ENCODE data around the gene DLST.

Gene DLST

DNA sequence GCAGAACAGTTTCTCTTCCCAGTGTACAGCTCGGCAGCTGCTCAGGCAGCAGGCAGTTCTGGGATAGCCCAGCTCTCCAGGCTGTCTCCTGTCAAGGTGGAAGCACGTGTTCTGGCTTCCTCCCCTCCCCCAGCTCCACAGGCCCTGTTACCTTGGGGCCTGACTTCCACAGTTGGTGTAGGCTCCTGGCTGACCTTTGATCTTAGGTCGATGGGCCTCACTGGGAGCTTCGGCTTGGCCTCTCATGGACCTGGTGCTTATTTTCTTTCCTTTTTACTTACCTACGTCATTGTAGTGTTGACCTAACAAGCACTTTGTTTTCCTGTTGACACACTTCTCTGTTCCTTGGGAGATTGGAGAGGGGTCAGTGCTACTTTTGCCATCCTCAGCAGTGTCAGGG is 17.0 kb downstream of the DLST start:
- DNase-seq: no peak

DNA sequence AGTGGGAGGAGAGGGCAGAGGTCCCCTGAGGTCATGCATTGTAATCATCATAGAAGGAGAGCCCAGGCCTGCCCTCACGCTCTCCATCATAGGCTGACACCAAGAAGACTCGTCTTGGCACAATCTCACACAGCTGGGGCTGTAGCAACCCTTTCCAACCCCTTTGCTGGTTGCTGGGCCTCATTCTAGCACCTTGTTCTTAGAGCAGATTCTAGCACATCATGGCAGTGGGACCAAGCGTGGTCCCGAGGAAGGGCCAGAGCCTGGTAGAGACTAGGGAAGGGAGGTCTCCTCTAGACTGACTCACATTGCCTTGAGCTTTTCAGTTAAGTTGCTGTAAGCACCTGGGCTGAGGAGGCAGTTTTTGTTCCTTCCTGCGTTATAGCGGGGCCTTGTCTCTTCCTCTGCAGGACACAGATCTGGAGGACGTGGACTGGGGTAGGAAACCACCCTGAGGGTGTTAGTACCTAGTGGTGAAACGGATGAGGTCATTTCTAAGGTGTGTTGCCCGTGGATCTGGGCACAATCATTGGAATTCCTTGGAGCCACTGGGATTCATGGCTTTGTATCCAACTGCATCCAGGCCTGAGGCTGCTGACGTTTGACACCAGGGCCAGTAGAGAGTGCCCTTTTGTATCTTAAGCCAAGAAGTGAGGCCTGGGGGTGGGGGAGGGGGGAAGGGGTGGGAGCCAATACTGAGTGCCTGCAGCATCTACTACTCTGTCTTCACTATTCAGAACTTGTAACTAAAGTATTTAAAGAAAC is 21.4 kb downstream of the DLST start:
- no peak for DNase-seq

DNA sequence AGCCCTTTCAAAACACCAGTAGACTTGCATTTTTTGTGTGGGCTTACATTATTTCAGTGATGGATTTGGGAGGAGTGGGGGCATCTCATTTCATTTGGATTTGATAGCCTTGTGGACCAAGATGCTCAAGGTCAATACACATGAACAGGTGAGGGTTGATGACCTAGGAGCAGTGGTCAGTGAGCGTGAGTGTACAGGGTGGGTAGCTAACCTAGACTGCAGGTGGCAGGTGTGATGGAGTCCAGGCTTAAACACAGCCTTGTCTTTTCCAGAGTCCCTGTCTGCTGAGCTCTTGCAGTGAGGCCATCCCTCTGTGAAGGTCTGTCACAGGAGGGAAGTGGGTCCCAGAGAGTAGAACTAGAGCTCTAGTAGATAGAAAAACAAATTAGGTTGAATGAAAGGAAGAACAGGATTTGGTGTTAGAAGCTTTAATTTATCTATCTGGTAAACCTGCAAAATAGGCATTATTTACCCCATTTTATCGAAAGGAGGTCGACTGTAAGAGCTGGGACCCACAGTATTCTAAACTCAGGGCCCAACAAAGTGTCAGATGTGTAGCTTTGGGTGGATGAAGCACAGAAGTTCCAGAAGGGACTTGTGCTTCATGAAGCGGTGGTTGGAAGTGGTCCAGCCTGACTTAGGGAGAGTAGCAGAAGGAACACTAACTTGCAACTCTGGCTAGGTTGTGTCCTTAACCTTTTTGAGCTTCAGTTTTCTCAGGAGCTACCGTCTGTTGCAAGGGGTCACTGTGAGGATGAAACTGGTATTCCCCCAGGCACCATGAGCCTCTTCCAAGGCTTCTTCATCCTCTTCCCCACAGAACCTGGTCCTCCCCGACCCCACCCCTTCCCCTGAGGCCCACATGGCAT is 23.2 kb downstream of the DLST start:
- no peak for DNase-seq

DNA sequence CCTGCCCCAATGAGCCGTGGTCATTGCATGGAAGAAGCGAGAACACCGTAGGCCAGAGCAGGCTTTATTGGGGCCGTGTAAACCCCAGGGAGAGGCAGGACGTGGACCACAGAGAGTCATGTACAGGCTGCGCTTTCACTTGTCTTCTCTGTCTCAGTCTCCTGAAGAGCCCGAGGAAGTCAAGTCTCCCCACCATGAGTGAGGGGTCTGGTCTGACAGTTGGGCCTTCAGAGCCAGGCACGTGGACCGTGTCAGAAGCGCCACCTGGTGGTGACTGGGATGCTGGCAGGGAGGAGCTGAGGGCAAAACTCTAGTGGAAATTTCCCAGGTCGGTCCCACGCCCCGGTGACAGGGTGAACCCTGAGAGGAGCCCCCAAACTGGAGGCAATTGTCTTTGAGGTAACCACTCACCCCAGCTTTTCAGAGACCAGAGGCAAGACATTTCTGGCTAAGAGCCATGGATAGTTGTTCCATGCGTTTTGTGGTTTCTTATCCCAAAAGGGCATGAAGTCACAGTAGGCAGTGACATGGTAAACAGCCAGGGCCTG is 24.0 kb downstream of the DLST start:
- DNase-seq: no peak

DNA sequence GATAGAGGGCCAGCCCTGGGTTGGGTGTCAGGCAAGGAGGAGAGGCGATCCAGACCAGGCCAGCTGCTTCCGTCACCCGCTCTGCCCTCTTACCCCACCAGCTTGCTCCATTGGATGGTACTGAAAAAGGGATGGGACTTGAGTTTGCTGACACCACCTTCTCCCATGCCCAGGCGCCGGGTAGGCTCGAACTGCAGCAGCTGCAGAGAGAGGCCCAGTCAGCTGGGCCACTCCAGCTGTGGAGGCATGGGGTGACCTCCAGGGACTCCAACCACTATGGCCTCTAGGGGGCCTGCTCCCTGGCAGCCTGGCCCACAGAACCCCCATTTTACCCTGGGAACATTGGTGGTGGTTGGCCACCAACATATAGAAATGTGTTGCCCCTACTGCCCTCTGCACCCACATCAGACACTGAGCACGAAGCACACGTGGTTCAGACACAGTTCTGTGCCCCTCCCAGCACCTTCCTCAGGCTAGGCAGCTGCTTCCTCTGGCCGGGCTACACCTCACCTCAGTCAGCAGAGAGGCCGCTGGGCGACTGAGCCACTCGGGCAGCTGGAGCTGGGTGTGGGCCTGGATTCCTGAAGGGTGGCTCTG is 25.3 kb downstream of the DLST start:
- DNase-seq: no peak

DNA sequence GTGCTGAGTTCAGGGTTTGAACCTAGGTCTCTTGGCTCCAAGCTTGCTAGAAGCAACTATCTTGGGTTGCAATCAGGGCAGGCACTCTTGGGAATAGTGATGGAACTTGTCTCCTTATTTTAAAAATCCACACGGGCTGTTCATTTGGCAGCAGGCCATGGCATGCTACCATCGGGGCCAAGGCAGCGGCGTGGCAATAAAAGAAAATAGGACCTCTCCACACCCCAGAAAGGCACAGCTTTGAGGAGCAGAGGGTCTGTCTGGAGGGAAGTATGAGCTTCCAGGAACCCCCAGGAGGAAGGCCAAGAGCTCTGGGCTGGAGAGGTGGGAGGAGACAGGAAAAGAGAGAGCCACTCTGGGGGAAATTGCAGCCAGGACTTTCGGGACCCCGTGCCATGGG is 26.0 kb downstream of the DLST start:
- DNase-seq: no peak

DNA sequence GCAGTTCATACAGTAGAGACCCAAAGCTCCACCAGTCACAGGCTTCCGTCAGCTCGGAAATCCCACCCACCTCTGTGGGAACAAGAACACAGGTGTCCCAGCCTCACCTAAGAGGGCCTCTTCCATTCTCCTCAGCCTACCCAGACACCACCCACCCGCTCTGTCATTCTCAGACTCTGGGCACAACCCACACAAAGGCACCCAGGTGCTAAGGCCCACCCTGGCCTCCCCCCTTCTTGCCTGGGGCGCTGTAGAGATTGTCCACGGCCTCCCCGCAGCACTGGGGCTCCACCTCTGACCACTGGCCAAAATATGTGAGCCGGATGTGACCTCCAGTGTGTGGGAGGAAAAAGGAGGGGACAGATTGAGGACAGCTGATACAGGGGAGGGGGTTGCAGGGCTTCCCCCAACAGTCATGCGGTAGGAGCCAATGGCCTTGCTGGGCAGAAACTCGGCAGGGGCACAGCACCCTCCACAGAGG is 27.2 kb downstream of the DLST start:
- DNase-seq: no peak

DNA sequence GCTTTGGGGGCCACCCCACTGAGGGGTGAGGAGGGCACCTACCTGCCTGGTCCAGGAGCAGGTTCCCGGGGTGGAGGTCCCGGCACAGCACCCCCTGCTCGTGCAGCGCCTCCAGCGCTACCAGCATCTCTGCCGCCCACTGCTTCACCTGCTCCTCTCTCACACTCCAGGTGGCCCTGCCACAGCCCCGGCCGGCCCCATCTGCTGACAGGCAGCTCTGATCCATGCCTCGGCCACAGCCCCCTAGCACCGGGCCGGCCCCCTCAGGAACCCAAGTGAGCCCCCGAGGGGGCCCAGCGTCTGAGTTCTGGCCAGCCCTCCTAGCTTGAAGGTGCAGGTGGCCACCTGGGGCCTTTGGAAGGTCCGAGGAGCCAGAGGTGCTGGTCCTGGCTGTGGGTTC is 27.8 kb downstream of the DLST start:
- no peak for DNase-seq

DNA sequence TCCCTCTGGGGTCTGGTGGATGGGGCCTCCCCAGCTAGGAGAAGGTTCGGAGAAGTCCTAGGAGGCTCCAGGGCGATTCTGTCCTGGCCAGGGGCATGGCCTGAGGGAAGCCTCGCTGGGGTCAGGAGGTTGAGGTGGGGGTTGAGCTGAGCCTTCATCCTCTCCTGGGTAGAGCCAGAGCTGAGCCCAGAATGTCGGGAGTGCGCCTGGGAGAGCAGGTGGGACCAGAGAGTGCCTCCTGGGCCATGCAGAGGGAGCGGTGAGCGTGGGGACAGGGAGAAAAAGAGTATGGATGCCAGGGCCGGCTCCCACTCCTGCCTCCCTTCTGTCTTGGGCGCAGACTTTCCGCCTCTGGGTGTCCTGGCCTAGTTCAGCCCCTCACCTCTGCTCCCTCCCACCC is 28.2 kb downstream of the DLST start:
- DNase-seq: no peak

DNA sequence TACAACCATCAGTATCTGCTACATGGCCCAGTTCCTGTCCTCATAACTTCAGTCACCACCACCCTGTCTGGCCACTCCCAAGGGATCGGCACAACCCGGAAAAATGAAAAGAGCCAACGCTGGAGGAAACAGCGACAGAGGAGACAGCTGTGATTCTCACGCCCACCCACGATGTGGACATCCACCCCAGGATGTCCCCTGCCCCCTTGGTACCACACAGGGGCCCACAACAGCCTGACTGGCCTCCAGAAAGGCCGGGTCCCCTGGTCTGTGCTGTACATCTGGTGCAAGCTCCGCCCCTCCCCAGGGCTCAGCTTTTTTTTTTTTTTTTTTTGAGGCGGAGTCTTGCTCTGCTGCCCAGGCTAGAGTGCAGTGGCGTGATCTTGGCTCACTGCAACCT is 28.8 kb downstream of the DLST start:
- DNase-seq: no peak

DNA sequence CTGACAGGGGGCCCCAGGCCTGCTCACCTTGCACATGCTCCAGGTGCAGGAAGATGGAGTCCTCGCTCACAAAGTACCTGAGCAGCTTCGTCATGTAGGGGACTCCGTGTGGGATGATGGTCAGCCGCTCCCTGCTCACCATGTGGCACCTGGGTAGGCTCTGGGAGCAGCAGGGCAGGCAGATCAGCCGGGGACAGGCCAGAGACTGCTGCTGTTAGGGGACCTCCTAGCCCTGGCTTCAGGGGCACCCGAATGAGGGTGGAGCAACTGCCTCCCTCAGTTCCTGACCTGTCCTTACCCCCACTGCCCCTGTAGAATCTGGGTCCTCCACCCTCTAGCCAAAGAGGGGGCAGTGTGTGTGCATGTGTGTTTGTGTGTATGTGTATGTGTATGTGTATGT is 29.5 kb downstream of the DLST start:
- no peak for DNase-seq

DNA sequence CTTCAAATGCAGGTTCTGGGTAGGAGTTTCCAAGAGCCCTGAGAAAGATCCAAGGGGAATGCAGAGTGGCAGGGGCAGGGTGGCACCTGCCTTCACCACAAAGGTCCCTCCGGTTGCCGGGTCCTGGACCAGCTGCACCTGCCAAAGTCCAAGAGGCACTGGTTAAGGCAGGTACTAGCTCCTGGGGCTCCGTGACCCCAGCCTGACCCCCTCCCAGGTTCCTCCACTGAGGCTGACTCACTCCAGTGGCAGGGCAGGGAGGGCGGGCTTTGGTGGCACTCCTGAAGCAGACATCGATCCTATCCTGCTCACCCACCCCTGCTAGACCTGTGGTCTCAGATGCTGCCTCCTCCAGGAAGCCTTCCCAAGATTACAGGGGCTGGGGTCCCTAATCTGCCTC is 30.0 kb downstream of the DLST start:
- no peak for DNase-seq

DNA sequence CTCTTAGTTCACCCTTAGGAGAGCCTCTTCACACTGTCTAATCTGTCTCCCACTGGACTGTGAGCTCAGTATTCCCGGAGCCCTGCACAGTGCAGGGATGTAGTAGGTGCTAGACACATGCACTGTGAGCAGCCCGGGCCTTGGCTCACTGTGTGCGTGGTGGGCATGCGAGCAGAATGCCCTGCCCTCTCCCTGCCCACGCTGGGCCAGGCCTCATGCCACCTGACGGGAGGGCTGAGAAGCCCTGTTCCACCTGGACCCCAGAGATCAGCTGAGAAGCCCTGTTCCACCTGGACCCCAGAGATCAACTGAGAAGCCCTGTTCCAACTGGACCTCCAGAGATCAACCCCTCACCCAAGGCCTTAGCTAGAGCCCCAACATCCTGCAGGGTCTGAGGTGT is 30.4 kb downstream of the DLST start:
- no peak for DNase-seq

DNA sequence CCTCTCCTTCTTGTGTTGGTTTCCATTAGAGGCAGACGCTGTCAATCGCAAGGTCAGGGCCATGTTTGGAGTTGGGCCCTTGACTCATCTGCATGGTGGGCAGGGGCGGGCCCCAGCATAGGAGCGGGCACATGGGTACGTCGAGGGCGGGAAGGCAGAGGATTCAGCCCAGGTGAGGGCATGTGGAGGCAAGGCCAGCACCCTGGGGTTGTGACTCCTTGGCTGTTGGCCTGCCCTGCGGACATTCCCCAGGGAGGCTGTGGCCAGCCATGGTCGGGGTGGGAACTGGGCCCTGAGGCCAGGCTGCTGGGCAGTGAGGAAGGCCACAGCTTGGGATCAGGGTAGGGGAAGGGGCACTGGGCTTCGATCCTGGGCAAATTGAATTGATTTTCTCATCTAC is 31.1 kb downstream of the DLST start:
- DNase-seq: no peak

DNA sequence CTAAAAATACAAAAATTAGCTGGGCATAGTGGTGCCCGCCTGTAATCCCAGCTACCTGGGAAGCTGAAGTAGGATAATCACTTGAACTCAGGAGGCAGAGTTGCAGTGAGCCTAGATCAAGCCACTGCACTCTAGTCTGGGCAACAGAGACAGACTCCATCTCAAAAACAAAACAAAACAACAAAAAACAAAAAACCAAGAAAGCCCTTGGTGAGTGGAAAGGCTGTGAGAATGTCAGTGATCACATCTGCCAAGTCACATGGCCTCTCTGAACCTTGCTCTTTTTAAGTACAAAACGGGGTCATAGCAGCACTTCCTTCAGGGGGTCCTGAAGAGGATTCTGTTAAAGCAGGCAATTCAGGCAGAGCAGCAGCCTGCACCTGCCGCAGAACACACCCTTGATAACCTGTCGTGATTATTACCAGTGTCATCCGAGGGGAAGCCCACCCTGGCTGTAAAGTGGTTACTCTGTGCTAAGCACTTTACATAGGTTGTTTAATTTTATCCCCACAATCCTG is 31.7 kb downstream of the DLST start:
- DNase-seq: no peak

DNA sequence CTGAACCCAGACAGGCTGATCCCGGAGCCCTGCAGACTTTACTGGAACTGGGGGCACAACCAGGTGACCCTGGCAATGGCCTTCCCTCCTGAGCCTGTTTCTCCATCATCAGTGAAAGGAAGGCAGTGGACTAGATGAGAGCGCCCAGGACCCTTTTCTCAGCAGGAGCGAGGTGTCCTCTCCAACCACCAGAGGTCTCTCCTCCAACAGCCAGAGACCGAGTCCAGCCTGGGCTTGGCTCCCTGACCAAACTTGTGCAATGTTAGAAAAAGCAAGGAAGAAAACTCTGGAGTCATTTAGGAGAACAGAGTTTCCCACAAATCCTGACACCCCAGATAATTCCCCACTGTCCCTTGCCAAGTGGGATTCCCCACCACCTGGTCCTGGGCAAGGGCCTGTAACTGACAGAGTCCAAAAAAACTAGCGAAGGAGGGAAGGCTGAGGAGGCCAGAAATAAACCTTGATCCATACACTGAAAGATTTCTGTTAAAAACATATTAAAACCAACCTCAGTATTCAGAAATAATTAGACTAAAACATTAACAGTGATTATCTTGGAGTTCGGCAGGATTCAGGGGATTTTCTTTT is 32.4 kb downstream of the DLST start:
- DNase-seq: no peak

DNA sequence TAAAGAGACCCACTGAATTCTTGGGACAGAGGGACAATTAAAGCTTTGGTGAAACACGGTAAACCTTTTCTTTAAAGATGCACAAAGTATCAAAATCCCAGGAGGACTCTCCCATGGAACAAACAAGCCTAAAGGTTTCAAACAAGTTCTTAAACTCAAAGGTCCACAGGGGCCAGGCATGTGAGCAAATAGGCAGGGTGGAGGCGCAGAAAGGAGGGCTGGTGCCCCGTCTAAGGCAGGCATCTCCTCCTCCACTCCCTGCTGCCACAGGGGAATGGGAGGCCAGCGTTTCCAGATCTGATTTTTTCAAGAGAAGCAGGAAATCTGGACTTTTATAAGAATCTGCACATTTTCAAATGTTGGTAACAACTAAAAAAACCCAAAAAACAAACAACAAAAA is 33.7 kb downstream of the DLST start:
- DNase-seq: no peak

DNA sequence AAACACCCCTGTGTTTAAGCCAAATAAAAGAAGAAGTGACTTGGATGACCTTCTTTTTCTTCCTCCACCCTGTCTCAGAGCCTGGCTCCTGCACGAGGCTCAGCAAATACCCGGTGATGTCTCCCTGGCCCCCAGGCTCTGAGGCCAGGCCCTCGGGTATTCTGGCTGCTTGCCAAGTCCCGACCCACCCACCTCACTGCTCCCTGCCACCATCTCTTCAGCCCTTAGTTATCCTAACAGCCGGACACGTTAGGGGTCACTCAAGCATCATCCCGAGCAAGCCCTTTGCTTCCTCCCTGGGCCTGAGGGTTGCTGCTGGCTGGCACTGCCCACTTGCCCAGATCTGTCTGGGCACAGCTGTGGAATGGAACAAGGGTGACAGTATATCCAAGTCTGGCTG is 34.1 kb downstream of the DLST start:
- no peak for DNase-seq

DNA sequence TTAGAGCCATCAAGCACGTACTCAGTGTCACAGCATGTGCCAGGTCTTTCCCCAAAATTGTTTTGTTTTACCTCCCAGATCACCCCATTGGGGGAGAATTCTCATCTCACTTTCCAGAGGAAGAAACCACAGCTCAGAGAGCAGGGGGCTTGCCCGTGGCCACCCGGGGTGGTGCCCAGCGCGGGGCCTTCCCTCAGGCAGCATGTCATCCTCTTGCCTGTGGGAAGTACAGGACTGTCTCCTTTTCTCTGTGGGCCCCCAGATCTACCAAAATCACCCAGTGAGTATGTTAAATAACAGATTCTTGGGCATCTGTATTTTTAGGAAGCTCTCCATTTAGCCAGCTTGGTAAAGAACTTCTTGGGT is 35.4 kb downstream of the DLST start:
- DNase-seq: no peak

DNA sequence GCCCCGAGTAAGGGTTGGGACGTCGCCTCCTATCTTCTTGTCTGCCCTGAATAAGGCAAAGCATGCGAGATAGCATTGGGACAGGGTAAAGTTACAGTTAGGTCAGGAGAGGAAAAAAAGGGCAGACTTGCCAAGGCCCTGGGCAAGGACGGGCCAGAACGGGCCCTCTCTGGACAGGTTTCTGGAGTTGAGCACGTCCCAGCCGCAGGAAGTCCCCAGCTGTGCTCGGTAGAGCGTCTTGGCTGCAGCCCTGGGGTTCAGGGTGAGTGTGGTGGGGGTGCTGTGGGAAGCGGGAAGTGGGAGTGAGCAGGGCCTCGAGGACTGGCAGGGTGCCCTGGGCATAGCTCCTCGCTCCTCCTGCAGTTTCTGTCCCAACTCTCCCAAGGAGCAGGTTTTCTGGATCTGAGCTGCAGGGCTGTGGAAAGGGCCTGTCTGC is 35.9 kb downstream of the DLST start:
- DNase-seq: no peak

DNA sequence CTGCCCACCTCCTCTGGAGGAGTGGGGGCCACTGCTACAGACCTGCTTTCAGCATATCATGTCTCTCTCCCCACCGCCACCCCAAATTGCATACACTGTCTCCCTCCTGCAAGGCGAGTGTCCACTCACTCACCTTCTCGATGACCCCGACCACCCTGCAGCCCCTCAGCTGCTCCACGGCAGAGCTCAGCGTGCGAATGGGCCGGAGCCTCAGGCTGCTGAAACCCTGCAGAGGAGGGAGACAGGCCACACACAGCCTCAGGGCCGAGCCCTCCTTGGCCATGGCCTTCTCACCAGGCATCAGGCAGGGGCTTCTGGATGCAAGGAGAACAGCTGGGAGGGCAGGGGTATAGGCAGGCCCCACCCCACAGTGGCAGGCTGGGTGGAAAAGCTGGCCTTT is 36.7 kb downstream of the DLST start:
- no peak for DNase-seq

DNA sequence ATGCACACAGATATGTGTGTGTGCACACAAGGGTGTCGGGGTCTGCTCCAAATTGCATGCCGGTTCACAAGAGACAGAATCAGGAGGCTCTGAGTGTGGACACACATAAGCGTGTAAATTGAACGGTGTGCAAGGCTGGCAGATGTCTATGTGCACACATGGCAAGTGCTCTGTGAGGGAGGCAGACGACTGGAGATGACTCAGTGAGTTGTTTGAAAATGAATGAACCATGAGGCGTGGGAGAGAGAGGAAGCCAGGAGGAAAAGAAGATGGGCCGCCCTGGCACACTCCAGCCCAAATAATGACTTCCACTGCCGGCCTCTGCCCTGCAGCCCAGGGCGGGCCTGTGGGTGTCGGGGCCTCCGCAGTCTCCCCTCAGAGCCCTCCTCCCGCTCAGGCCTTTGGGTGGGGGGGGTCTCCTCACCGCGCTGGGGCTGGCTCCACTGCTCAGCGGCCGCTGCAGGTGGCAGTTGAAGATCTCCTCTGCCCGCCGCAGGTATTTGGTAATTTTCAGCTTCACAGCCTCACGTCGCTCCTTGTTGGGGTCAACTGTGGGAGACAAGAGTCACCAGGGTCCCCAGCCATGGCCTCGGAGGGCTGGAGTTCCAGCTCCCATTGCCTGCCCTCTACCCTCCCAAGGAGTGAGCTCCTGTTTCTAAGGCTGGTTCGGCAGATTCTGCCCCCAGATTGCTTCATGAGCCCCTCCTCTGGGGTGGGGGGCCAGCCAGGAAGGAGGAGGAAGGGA is 37.9 kb downstream of the DLST start:
- no peak for DNase-seq

All from NCI-H1436 treated with DMSO at 0.1 percent for 48 hours (cell line).